ENCODE data around the gene SIPA1. TPM values are rescaled to one million over a fixed set of nuclear protein-coding genes. Genes with fewer than 3 reads are reported as not detected.
"Not testable (repeated sequence)": the region's sequence is repeated elsewhere in the genome, so short reads cannot be mapped to it uniquely, and the experiment has no call there.

Gene SIPA1
- polyA plus RNA-seq, 4 donors, result 21.7 to 45.2 (median 33.1) TPM

GRCh38 chr11:65683480-65683879 is 45.6 kb downstream of the SIPA1 start:
- FAIRE-seq; H3K27ac ChIP-seq (ENCODE audit: low read depth in 1 of 3, low read length in 2 of 3); H3K4me1 ChIP-seq (ENCODE audit: control insufficient read depth in 3 of 3, insufficient read depth in 2 of 3, low read depth in 1 of 3, low read length in 2 of 3); H3K9me3 ChIP-seq (ENCODE audit: control insufficient read depth in 2 of 2, insufficient read depth in 1 of 2, low read depth in 1 of 2, low read length in 1 of 2); H3K36me3 ChIP-seq (ENCODE audit: control insufficient read depth in 3 of 3, insufficient read depth in 2 of 3, low read depth in 1 of 3, low read length in 3 of 3); H3K27me3 ChIP-seq (ENCODE audit: control insufficient read depth in 3 of 3, insufficient read depth in 3 of 3, low read length in 3 of 3); H3K4me3 ChIP-seq (ENCODE audit: low read depth in 1 of 3, low read length in 3 of 3); DNase-seq: not testable (repeated sequence)
- 80 to 85% (median 84%) methylated on average over 6 of the region's 6 CpGs for WGBS, 3 donors

GRCh38 chr11:65685981-65686380 is 48.1 kb downstream of the SIPA1 start:
- Histone ChIP-seq H3K36me3 (ENCODE audit: control insufficient read depth in 3 of 3, insufficient read depth in 2 of 3, low read depth in 1 of 3, low read length in 3 of 3) (no peaks in the 10 kb centered on the region), H3K9me3 (ENCODE audit: control insufficient read depth in 2 of 2, insufficient read depth in 1 of 2, low read depth in 1 of 2, low read length in 1 of 2) (no peaks in the 10 kb centered on the region), H3K4me3 (ENCODE audit: low read depth in 1 of 3, low read length in 3 of 3) (no peak overlapping the region), H3K27me3 (ENCODE audit: control insufficient read depth in 3 of 3, insufficient read depth in 3 of 3, low read length in 3 of 3) (no peaks in the 10 kb centered on the region), H3K27ac (ENCODE audit: low read depth in 1 of 3, low read length in 2 of 3) (no peak overlapping the region), H3K4me1 (ENCODE audit: control insufficient read depth in 3 of 3, insufficient read depth in 2 of 3, low read depth in 1 of 3, low read length in 2 of 3) (peaks cover 0 to 2% (median 0%) of the 10 kb centered on the region in 3 donors)
- 80 to 95% (median 92%) methylated on average over 8 of the region's 8 CpGs for whole genome bisulfite sequencing, 3 donors
- DNase-seq (no peak), FAIRE-seq (no peak)

GRCh38 chr11:65691847-65692246 is 53.9 kb downstream of the SIPA1 start:
- not testable (repeated sequence) for H3K4me3 ChIP-seq (ENCODE audit: low read depth in 1 of 3, low read length in 3 of 3); DNase-seq; FAIRE-seq

GRCh38 chr11:65692367-65692766 is 54.5 kb downstream of the SIPA1 start:
- DNase-seq, result peak; percentile 39 to 74
- 14 to 57% (median 31%) methylated on average over 11 of the region's 11 CpGs for WGBS, 3 donors
- no peak overlapping the region for H3K4me3 ChIP-seq (ENCODE audit: low read depth in 1 of 3, low read length in 3 of 3)
- H3K36me3 ChIP-seq (ENCODE audit: control insufficient read depth in 3 of 3, insufficient read depth in 2 of 3, low read depth in 1 of 3, low read length in 3 of 3), result no peaks in the 10 kb centered on the region
- no peaks in the 10 kb centered on the region for H3K27me3 ChIP-seq (ENCODE audit: control insufficient read depth in 3 of 3, insufficient read depth in 3 of 3, low read length in 3 of 3)
- no peaks in the 10 kb centered on the region for H3K9me3 ChIP-seq (ENCODE audit: control insufficient read depth in 2 of 2, insufficient read depth in 1 of 2, low read depth in 1 of 2, low read length in 1 of 2)
- peak overlapping the region in 1 of 3 donors; percentile 36 for H3K27ac ChIP-seq (ENCODE audit: low read depth in 1 of 3, low read length in 2 of 3)
- peaks cover 0 to 2% (median under 1%) of the 10 kb centered on the region in 3 donors for H3K4me1 ChIP-seq (ENCODE audit: control insufficient read depth in 3 of 3, insufficient read depth in 2 of 3, low read depth in 1 of 3, low read length in 2 of 3)
- no peak for FAIRE-seq

More at GRCh38 chr11:65691847-65692246, 53.9 kb downstream of the SIPA1 start:
- H3K27me3 ChIP-seq (ENCODE audit: control insufficient read depth in 3 of 3, insufficient read depth in 3 of 3, low read length in 3 of 3); H3K4me1 ChIP-seq (ENCODE audit: control insufficient read depth in 3 of 3, insufficient read depth in 2 of 3, low read depth in 1 of 3, low read length in 2 of 3); H3K27ac ChIP-seq (ENCODE audit: low read depth in 1 of 3, low read length in 2 of 3); H3K36me3 ChIP-seq (ENCODE audit: control insufficient read depth in 3 of 3, insufficient read depth in 2 of 3, low read depth in 1 of 3, low read length in 3 of 3); H3K9me3 ChIP-seq (ENCODE audit: control insufficient read depth in 2 of 2, insufficient read depth in 1 of 2, low read depth in 1 of 2, low read length in 1 of 2): not testable (repeated sequence)
- WGBS, 3 donors, result 68 to 91% (median 82%) methylated on average over 8 of the region's 8 CpGs

- Histone ChIP-seq H3K27ac (ENCODE audit: low read depth in 1 of 3, low read length in 2 of 3) (peak overlapping the region in 1 of 3 donors; percentile 46), H3K4me1 (ENCODE audit: control insufficient read depth in 3 of 3, insufficient read depth in 2 of 3, low read depth in 1 of 3, low read length in 2 of 3) (peaks cover 0 to 2% (median 0%) of the 10 kb centered on the region in 3 donors), H3K9me3 (ENCODE audit: control insufficient read depth in 2 of 2, insufficient read depth in 1 of 2, low read depth in 1 of 2, low read length in 1 of 2) (peaks cover 0 to 7% of the 10 kb centered on the region in 2 donors), H3K36me3 (ENCODE audit: control insufficient read depth in 3 of 3, insufficient read depth in 2 of 3, low read depth in 1 of 3, low read length in 3 of 3) (no peaks in the 10 kb centered on the region), H3K27me3 (ENCODE audit: control insufficient read depth in 3 of 3, insufficient read depth in 3 of 3, low read length in 3 of 3) (peaks cover 0 to 6% (median 0%) of the 10 kb centered on the region in 3 donors), H3K4me3 (ENCODE audit: low read depth in 1 of 3, low read length in 3 of 3) (no peak overlapping the region)
- DNase-seq (peak in 1 of 2 donors; percentile 47), FAIRE-seq (no peak)
- WGBS, 3 donors, result 24 to 54% (median 40%) methylated on average over 12 of the region's 12 CpGs
Measured at GRCh38 chr11:65695459-65696241, 57.7 kb downstream of the SIPA1 start.

GRCh38 chr11:65696802-65697552 is 59.1 kb downstream of the SIPA1 start:
- H3K27me3 ChIP-seq (ENCODE audit: control insufficient read depth in 3 of 3, insufficient read depth in 3 of 3, low read length in 3 of 3), result peaks cover 0 to 6% (median 0%) of the 10 kb centered on the region in 3 donors
- 79 to 89% (median 87%) methylated on average over 5 of the region's 5 CpGs for WGBS, 3 donors
- DNase-seq (no peak), FAIRE-seq (no peak)
- H3K4me1 ChIP-seq (ENCODE audit: control insufficient read depth in 3 of 3, insufficient read depth in 2 of 3, low read depth in 1 of 3, low read length in 2 of 3), result peaks cover 0 to 2% (median 0%) of the 10 kb centered on the region in 3 donors
- H3K36me3 ChIP-seq (ENCODE audit: control insufficient read depth in 3 of 3, insufficient read depth in 2 of 3, low read depth in 1 of 3, low read length in 3 of 3), result no peaks in the 10 kb centered on the region
- H3K9me3 ChIP-seq (ENCODE audit: control insufficient read depth in 2 of 2, insufficient read depth in 1 of 2, low read depth in 1 of 2, low read length in 1 of 2), result peaks cover 0 to 7% of the 10 kb centered on the region in 2 donors
- H3K27ac ChIP-seq (ENCODE audit: low read depth in 1 of 3, low read length in 2 of 3), result no peak overlapping the region
- no peak overlapping the region for H3K4me3 ChIP-seq (ENCODE audit: low read depth in 1 of 3, low read length in 3 of 3)

- peaks cover 0 to 7% of the 10 kb centered on the region in 2 donors for H3K9me3 ChIP-seq (ENCODE audit: control insufficient read depth in 2 of 2, insufficient read depth in 1 of 2, low read depth in 1 of 2, low read length in 1 of 2)
- DNase-seq (peak in 1 of 2 donors; percentile 32), FAIRE-seq (no peak)
- no peak overlapping the region for H3K4me3 ChIP-seq (ENCODE audit: low read depth in 1 of 3, low read length in 3 of 3)
- H3K36me3 ChIP-seq (ENCODE audit: control insufficient read depth in 3 of 3, insufficient read depth in 2 of 3, low read depth in 1 of 3, low read length in 3 of 3), result no peaks in the 10 kb centered on the region
- H3K27me3 ChIP-seq (ENCODE audit: control insufficient read depth in 3 of 3, insufficient read depth in 3 of 3, low read length in 3 of 3), result peaks cover 0 to 6% (median 0%) of the 10 kb centered on the region in 3 donors
- H3K27ac ChIP-seq (ENCODE audit: low read depth in 1 of 3, low read length in 2 of 3), result no peak overlapping the region
- H3K4me1 ChIP-seq (ENCODE audit: control insufficient read depth in 3 of 3, insufficient read depth in 2 of 3, low read depth in 1 of 3, low read length in 2 of 3), result no peaks in the 10 kb centered on the region
- 13 to 34% (median 26%) methylated on average over 8 of the region's 8 CpGs for WGBS, 3 donors
Measured at GRCh38 chr11:65698205-65698604, 60.3 kb downstream of the SIPA1 start.

GRCh38 chr11:65699306-65699705 is 61.4 kb downstream of the SIPA1 start:
- WGBS, 3 donors, result 83 to 85% (median 84%) methylated on average over 7 of the region's 7 CpGs
- Histone ChIP-seq H3K27ac (ENCODE audit: low read depth in 1 of 3, low read length in 2 of 3) (no peak overlapping the region), H3K36me3 (ENCODE audit: control insufficient read depth in 3 of 3, insufficient read depth in 2 of 3, low read depth in 1 of 3, low read length in 3 of 3) (no peaks in the 10 kb centered on the region), H3K9me3 (ENCODE audit: control insufficient read depth in 2 of 2, insufficient read depth in 1 of 2, low read depth in 1 of 2, low read length in 1 of 2) (peaks cover 0 to 7% of the 10 kb centered on the region in 2 donors), H3K27me3 (ENCODE audit: control insufficient read depth in 3 of 3, insufficient read depth in 3 of 3, low read length in 3 of 3) (peaks cover 0 to 6% (median 0%) of the 10 kb centered on the region in 3 donors), H3K4me3 (ENCODE audit: low read depth in 1 of 3, low read length in 3 of 3) (no peak overlapping the region), H3K4me1 (ENCODE audit: control insufficient read depth in 3 of 3, insufficient read depth in 2 of 3, low read depth in 1 of 3, low read length in 2 of 3) (no peaks in the 10 kb centered on the region)
- DNase-seq (no peak), FAIRE-seq (no peak)

Data from small intestine (tissue), 7 donors.